ENCODE results near the gene KRTAP5-5. TPM values are rescaled to one million over a fixed set of nuclear protein-coding genes. Genes with fewer than 3 reads are reported as not detected.
"Not testable (repeated sequence)": the region's sequence is repeated elsewhere in the genome, so short reads cannot be mapped to it uniquely, and the experiment has no call there.

The KRTAP5-5 gene
- total and polyA plus RNA-seq, 2 donors (not counting 1 experiment from before 2014, with no cell fraction given): not detected

DNA sequence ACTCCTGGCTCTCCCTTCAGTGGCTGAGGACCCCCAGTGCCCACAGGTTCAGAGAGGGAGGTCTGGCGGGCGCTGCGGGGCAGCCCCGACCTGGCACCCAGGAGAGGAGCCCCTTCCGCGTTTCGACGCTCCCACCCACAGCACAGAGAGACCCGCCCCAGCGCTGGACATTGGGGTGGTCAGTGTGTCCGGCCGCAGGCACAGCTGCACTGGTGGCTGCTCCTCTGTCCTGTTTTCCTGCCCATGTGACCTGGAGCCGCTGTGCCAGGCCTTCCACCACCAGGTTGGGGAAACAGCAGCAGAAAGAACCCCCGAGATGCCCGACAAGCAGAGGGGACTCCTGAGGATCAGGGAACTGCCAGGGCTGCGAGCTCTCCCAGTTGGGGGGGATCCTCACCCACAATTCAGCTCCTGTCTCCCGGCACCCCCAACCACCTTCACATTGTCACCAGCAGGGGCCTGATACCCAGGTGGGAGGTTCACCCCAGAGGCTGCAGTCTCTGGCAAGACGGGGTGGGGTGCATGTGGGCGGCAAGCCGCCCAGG is 13.6 kb downstream of the KRTAP5-5 start:
- H3K4me2 ChIP-seq (ENCODE audit: extremely low read depth, insufficient read depth, low read length): no peak overlapping the region
- TF ChIP-seq, protein P1, sequence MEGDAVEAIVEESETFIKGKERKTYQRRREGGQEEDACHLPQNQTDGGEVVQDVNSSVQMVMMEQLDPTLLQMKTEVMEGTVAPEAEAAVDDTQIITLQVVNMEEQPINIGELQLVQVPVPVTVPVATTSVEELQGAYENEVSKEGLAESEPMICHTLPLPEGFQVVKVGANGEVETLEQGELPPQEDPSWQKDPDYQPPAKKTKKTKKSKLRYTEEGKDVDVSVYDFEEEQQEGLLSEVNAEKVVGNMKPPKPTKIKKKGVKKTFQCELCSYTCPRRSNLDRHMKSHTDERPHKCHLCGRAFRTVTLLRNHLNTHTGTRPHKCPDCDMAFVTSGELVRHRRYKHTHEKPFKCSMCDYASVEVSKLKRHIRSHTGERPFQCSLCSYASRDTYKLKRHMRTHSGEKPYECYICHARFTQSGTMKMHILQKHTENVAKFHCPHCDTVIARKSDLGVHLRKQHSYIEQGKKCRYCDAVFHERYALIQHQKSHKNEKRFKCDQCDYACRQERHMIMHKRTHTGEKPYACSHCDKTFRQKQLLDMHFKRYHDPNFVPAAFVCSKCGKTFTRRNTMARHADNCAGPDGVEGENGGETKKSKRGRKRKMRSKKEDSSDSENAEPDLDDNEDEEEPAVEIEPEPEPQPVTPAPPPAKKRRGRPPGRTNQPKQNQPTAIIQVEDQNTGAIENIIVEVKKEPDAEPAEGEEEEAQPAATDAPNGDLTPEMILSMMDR (conservative IDR thresholded peaks at IDR 0.05 in 1 of 2, IDR thresholded peaks at IDR 0.05 in 1 of 2; ENCODE audit: low read depth in 1 of 2, low read length in 2 of 2): no peak
- no peak for TF ChIP-seq EZH2 (IDR thresholded peaks at IDR 0.05; ENCODE audit: low read length, missing control alignments)
- DNase-seq (ENCODE audit: low read depth in 2 of 2): no peak
- peaks cover 6% of the 10 kb centered on the region for H3K27me3 ChIP-seq (ENCODE audit: control insufficient read depth, insufficient read depth, low read length)
- H3K4me3 ChIP-seq (replicated peaks in 1 of 4; ENCODE audit: control extremely low read depth in 1 of 4, insufficient read depth in 1 of 4, low read depth in 3 of 4, low read length in 4 of 4): no peak overlapping the region
- H3K27ac ChIP-seq (ENCODE audit: insufficient read depth, low read length): no peak overlapping the region
- no peak overlapping the region for H2AFZ ChIP-seq (ENCODE audit: low read length)
- no peaks in the 10 kb centered on the region for H3K9me3 ChIP-seq (ENCODE audit: control insufficient read depth, insufficient read depth, low read depth, low read length)
- H4K20me1 ChIP-seq (ENCODE audit: control insufficient read depth, extremely low read depth, insufficient read depth, low read length): no peaks in the 10 kb centered on the region
- no peaks in the 10 kb centered on the region for H3K4me1 ChIP-seq (ENCODE audit: control insufficient read depth, extremely low read depth, insufficient read depth, low read length)
- no peaks in the 10 kb centered on the region for H3K36me3 ChIP-seq (ENCODE audit: control insufficient read depth, insufficient read depth, low read length)
- no peaks in the 10 kb centered on the region for H3K79me2 ChIP-seq (ENCODE audit: control insufficient read depth, insufficient read depth, low read length)
- H3K9ac ChIP-seq (ENCODE audit: insufficient read depth, low read length): no peak overlapping the region

DNA sequence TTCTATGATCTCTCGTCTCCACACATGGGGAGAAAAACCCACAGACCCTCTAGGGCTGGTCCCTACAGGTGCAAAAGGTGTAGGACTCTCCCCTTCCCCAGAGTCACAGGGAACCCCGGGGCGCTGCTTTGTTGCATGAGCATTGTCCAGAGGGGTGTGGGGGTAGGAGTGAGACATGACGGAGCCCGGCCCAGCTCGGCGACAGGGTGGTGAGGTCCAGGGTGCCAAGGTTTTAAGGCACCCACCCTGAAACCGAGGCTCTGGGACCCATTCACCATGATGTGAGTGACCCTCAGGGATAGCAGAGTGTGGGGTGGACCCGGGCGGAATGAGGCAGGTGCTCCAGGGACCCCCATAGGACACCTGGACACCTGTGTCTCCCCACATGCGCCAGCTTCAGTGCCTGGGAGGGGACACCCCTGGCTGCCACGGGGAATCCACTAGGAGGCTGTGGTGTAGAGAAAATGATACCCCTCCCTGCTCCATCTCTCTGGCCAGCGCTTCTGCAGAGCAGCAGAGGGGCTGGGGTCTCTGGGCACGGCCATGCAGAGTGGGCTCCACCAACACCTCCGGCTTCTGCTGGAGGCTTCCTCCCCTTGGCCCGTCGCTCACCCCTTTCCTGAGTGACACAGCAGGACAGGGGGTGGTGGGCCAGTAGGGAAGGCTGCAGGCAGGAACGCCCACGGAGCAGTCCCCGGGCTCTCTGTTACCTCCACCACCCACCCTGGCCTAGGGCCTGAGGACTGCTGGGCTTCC is 15.2 kb downstream of the KRTAP5-5 start:
- TF ChIP-seq, protein P1 (conservative IDR thresholded peaks at IDR 0.05 in 1 of 2, IDR thresholded peaks at IDR 0.05 in 1 of 2; ENCODE audit: low read depth in 1 of 2, low read length in 2 of 2): no peak
- TF ChIP-seq EZH2 (IDR thresholded peaks at IDR 0.05; ENCODE audit: low read length, missing control alignments): no peak
- DNase-seq (ENCODE audit: low read depth in 2 of 2): no peak
- Histone ChIP-seq H4K20me1 (ENCODE audit: control insufficient read depth, extremely low read depth, insufficient read depth, low read length) (no peaks in the 10 kb centered on the region), H2AFZ (ENCODE audit: low read length) (no peak overlapping the region), H3K27me3 (ENCODE audit: control insufficient read depth, insufficient read depth, low read length) (no peaks in the 10 kb centered on the region), H3K4me2 (ENCODE audit: extremely low read depth, insufficient read depth, low read length) (no peak overlapping the region), H3K9ac (ENCODE audit: insufficient read depth, low read length) (no peak overlapping the region), H3K79me2 (ENCODE audit: control insufficient read depth, insufficient read depth, low read length) (no peaks in the 10 kb centered on the region), H3K4me1 (ENCODE audit: control insufficient read depth, extremely low read depth, insufficient read depth, low read length) (no peaks in the 10 kb centered on the region), H3K4me3 (replicated peaks in 1 of 4; ENCODE audit: control extremely low read depth in 1 of 4, insufficient read depth in 1 of 4, low read depth in 3 of 4, low read length in 4 of 4) (no peak overlapping the region), H3K36me3 (ENCODE audit: control insufficient read depth, insufficient read depth, low read length) (no peaks in the 10 kb centered on the region), H3K27ac (ENCODE audit: insufficient read depth, low read length) (no peak overlapping the region), H3K9me3 (ENCODE audit: control insufficient read depth, insufficient read depth, low read depth, low read length) (no peaks in the 10 kb centered on the region)

DNA sequence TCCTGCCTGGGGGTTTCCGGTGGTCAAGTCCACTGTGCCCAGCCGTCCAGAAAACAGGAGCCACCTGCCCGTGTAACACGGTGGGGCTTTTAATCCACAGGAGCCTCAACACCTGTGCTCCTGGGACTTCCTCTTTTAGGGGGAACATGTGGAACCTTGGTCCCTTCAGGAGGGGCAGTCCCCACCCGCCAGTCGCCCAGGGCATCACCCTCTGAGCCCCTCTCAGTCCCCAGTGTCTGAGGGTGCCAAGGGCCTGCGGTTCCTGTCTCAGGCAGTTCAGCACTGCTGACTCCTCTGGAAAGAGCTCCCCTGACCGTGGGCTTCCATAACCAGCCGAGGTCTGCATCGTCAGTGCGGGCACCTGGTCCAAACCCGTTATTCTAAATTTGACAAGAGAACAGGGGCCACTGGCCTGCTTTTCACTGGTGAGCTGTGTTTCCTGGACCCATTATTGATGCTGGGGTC is 15.8 kb downstream of the KRTAP5-5 start:
- no peaks in the 10 kb centered on the region for H3K36me3 ChIP-seq (ENCODE audit: control insufficient read depth, insufficient read depth, low read length)
- no peak overlapping the region for H2AFZ ChIP-seq (ENCODE audit: low read length)
- no peak overlapping the region for H3K9ac ChIP-seq (ENCODE audit: insufficient read depth, low read length)
- no peaks in the 10 kb centered on the region for H3K9me3 ChIP-seq (ENCODE audit: control insufficient read depth, insufficient read depth, low read depth, low read length)
- no peaks in the 10 kb centered on the region for H3K4me1 ChIP-seq (ENCODE audit: control insufficient read depth, extremely low read depth, insufficient read depth, low read length)
- H3K27me3 ChIP-seq (ENCODE audit: control insufficient read depth, insufficient read depth, low read length): no peaks in the 10 kb centered on the region
- H3K79me2 ChIP-seq (ENCODE audit: control insufficient read depth, insufficient read depth, low read length): no peaks in the 10 kb centered on the region
- H3K27ac ChIP-seq (ENCODE audit: insufficient read depth, low read length): no peak overlapping the region
- H4K20me1 ChIP-seq (ENCODE audit: control insufficient read depth, extremely low read depth, insufficient read depth, low read length): no peaks in the 10 kb centered on the region
- TF ChIP-seq, protein P1 (conservative IDR thresholded peaks at IDR 0.05 in 1 of 2, IDR thresholded peaks at IDR 0.05 in 1 of 2; ENCODE audit: low read depth in 1 of 2, low read length in 2 of 2): no peak
- TF ChIP-seq EZH2 (IDR thresholded peaks at IDR 0.05; ENCODE audit: low read length, missing control alignments): no peak
- H3K4me3 ChIP-seq (replicated peaks in 1 of 4; ENCODE audit: control extremely low read depth in 1 of 4, insufficient read depth in 1 of 4, low read depth in 3 of 4, low read length in 4 of 4): no peak overlapping the region
- no peak overlapping the region for H3K4me2 ChIP-seq (ENCODE audit: extremely low read depth, insufficient read depth, low read length)
- no peak for DNase-seq (ENCODE audit: low read depth in 2 of 2)

GRCh38 chr11:1646540-1646939 is 17.0 kb downstream of the KRTAP5-5 start:
- H3K4me3 ChIP-seq (replicated peaks in 1 of 4; ENCODE audit: control extremely low read depth in 1 of 4, insufficient read depth in 1 of 4, low read depth in 3 of 4, low read length in 4 of 4); H3K27me3 ChIP-seq (ENCODE audit: control insufficient read depth, insufficient read depth, low read length); H3K4me2 ChIP-seq (ENCODE audit: extremely low read depth, insufficient read depth, low read length); H3K9ac ChIP-seq (ENCODE audit: insufficient read depth, low read length); H3K9me3 ChIP-seq (ENCODE audit: control insufficient read depth, insufficient read depth, low read depth, low read length); H3K79me2 ChIP-seq (ENCODE audit: control insufficient read depth, insufficient read depth, low read length); H3K4me1 ChIP-seq (ENCODE audit: control insufficient read depth, extremely low read depth, insufficient read depth, low read length); H2AFZ ChIP-seq (ENCODE audit: low read length); DNase-seq (ENCODE audit: low read depth in 2 of 2); H3K36me3 ChIP-seq (ENCODE audit: control insufficient read depth, insufficient read depth, low read length); H4K20me1 ChIP-seq (ENCODE audit: control insufficient read depth, extremely low read depth, insufficient read depth, low read length); H3K27ac ChIP-seq (ENCODE audit: insufficient read depth, low read length): not testable (repeated sequence)

All from fibroblast of lung (primary cell).